NCI-H1436 (cell line): ENCODE results near the gene BNC2.

Experiments used
- DNase-seq: peaks from one replicate; lab custom pipeline; 2025; lab: John Stamatoyannopoulos, UW

Gene BNC2

DNA sequence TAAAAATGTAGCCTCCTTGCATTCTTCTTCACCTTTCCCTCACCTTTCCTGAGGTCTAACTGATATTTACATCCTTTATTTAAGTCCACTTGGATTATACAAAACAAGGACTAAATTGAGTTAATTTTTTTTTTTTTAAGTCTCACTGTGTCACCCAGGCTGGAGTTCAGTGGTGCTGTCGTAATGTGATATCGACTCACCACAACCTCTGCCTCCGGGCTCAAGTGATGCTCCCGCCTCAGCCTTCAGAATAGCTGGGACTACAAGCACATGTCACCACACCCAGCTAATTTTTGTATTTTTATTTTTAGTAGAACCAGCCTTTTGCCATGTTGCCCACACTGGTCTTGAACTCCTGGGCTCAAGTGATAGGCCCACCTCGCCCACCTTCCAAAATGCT lies 195.3 kb downstream of the BNC2 start:
- DNase-seq: no peak

DNA sequence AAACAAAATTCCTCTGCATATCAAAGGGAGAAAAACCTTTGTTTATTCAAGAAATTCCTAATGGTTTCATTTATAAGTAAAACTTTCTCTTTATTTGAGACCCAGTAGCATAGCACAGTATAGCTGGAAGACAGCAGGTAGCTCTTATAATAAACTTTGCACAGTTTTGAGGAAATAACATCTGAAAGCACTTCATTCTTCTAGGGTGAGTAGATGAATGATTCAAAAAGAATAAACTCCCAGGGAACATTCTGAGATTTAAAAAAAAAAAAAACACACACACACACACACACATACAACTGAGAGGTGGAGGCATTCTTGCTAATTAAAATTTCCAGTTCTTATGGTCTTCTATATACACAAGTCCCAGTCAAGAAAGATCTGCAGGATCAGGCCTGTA lies 197.3 kb downstream of the BNC2 start:
- DNase-seq: no peak

DNA sequence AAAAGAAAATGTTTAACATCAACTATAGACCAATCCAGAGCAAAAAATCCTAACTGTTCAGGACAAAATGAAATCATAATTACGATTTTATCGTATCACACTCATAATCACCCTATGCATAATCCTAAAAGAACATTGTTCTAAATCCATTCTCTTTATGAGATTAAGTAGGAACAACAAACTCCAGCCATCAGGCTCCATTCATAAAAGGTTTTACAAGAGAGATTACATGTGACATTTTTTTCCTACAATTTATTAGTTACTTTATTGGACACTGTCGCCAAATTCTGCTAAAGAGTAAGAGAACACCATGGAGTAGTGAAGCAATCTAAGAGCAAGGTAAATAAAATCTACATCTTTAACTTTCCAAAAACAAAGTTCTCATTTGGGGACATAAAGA lies 198.0 kb downstream of the BNC2 start:
- DNase-seq: no peak

DNA sequence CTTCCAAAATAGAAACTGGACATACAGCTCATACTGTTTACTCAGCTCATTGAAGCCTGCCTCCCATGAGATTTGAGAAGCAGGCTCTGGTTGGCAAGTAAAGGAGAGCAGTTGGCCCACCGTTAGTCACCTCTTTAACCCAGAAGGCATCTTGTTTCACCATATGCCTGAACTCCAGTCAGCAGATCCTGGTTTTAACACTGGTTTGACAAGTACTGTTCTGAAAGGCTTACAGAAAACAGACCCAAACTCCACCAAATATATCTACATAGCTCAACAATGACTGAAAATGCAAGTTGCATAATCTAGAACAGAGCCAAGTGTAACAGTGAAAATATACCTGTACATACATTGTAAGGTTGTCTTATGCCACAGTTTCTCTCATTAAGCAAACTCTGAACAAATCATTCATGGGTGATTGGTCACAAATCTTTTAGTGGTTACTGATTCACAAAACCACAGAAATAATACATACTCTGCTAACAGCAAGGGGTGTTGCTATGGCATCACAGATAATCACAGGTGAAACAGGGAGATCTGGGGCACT lies 198.8 kb downstream of the BNC2 start:
- no peak for DNase-seq

DNA sequence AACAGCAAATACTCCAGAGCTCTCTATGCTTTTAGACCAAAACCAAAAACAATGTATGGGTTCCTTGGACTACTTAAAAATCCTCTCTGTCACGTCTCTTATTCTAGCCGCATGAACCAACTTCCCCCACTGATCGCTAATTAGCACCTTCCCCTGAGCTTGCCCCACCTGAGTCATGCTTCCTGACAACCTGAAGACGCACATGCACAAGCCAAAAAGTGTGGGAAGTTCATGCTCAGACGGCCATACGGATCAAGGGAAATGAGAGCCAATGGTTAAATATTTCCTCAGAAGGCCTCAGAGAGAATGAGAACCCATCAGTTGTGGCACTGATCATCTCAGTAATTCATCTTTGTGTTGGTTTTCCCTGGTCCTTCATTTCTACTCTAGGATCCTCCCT lies 199.7 kb downstream of the BNC2 start:
- no peak for DNase-seq

DNA sequence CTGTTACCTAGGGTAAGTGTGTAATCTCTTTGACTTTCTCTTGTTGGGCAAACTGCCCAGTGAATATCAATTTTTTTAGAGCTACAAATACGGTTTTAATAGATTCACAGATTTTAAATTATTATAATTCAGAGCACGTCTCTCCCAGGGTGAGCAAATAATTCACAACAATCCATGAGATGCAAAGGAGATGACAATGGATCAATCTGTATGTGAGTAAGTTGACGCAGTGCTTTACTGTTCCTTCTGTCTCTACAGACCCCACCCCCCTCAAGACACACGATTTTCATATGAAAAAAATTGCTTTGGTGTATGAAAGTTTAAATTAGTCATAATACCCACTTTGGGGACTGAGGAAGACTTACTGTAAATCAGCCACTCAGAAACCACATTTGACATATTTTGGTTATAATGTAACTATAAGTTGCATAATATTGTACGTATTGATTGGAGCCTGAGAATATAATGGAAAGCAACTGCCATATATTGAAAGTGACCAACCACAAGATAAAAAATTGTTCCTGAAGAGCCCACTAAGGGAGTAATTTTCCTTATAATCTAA lies 201.7 kb downstream of the BNC2 start:
- no peak for DNase-seq

DNA sequence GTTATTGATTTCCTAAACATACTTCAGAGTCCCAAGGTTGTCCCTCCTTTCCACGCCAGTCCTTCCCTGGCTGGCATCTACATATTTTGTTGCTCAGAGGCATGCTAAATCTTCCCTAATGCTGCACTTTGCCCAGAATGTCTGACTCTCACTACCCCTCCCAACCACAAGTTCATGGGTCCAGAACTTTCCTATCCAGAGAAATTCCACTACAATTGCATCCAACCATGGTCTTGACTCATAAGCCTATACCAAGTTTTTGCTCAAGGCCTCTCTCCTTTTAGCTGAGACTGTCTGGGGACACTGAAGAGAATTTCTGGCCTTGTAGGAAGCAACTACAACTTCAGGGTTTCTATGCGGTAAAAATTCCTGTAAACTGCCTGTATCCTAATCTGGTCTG lies 206.3 kb downstream of the BNC2 start:
- no peak for DNase-seq

DNA sequence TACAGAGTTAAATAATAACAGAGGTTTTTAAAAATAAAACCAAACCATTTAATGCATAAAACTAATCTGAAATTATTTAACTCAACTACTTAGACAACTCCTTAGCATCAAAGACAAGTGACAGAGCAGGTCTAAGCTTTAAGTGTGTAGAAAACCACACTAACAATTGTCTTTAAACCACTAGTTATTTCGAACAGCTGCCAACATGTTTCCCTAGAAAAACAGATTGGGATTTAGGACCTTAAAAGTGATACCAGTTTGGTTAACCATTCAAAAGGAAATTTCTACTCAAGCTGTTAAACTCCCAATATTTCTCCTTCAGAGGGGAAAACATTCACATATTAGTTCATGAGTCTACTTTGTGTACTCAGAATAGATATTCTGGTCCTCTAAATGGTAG lies 208.7 kb downstream of the BNC2 start:
- DNase-seq: no peak

DNA sequence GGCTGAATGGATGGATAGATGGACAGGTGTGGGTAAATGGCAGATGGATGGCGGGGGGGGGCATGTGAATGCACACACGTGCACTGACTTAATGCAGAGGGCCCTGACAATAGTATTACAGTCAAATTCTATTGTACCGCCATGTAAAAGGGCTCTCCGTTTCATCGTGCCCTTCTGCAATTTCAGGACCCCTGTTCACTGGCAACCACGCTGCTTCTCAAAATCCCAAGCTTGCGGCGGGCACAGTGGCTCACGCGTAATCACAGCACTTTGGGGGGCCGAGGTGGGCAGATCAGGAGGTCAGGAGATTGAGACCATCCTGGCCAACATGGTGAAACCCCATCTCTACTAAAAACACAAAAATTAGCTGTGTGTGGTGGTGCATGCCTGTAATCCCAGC lies 211.4 kb downstream of the BNC2 start:
- no peak for DNase-seq

DNA sequence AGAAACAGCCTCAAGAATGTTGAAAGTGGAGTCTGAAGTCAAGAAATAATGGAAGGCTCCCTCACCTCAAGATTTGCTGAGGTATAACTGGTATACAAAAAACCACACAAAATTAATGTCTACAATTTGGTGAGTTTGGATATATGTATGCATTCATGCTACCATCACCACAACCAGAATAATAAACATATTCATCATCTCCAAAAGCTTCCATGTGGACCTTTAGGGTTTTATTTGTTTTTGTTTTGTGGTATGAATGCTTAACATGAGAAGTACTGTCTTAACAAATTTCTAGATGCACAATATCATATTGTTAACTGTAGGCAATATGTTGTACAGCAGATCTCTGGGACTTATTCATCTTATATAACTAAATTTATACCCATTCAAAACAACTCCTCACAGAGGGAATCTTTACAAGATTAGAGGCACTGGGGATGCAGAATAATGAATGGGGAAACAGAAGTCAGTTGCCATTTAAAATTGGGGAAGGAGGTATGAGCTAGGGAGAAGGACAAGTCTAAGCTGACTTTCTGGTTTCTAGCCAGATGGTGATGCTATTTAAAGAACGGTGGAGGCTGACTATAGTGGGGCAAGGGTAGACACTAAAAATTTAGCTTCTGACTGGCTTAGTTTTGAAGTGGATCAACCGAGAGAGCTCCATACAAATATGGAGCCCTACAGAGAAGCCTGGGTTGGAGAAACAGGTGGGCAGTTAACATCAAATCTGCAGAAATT lies 213.9 kb downstream of the BNC2 start:
- no peak for DNase-seq

DNA sequence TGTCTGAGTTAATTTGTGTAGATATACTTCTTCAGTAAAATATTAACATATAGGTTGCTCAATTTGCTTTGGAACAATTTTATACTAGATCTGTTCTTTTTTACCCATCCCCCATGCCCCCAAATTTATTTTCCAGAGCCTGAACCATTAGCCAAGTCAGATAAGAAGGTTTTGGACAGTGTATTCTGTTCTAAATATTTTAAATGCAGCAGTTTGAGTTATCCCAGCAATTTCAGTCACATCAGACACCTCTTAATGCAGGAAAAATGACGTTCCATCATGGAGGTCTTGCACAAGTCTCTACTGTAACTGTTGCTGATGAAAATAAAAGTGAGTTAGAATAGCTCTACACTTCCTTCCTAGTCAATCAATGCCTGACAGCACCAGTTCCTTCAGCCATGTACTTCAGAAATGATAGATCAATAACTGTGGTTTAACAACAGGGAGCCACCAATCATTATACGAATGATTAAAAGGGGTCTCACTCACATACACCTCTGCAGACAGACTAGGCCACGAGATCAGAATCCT lies 215.8 kb downstream of the BNC2 start:
- no peak for DNase-seq

DNA sequence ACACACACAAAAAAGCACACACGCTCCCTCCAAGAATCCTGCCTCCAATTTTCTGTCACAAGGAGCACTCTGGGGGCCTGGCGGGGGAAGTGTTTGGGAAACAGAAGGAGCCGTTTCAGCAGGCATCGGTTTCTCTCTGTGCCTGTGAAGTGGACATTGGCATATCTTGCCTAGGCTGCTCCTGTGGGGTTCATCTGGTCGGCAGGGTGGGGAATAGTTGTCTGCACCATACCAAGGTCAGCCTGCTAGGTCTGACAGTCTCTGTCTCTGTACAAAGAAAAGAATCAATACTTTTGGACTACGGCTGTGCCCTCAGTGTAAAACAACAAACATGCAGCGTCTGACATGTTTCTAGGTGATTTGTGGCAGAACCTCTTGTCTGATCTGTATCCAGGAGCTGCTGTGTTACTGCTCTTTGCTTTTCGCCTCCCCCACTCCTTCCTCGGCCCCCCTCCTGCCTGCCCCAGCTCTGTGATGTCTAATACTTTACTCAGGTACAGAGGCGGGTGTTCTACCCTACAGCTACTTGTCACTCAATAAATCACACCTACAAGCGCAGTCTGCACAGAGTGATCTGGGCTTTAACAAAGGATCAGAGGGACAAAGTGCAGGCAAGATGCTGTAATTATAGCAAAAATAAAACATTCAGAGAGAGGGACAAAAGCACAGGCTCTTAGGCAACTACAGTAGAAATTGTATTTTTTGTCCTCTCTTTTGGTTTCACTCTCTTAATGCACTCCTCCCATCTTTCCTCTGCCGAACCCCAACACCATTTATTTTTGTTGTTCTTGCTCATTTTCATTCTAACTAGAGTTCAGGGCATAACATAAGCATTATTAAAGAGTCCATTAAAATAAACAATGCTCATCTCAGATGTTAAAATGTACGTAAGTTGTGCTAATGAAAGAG lies 216.7 kb downstream of the BNC2 start:
- no peak for DNase-seq

DNA sequence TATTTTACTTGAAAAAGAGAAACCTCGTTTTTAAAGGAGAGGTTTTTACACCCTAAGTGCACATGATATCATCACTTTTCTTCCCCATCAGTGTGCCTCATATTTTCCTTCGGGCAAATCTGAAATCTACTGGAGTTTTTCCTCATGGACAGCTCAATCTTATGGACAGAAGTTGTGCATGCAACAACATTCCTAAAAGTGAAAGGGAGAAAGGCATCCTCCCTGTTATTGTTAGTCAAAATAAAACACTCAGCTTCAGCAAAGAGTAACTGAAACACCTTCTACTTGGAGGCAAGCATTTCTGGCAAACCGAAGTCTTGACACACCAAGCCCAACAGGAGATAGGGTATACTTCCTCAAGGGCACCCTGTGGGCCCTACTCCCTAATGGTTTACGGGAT lies 217.9 kb downstream of the BNC2 start:
- DNase-seq: no peak

DNA sequence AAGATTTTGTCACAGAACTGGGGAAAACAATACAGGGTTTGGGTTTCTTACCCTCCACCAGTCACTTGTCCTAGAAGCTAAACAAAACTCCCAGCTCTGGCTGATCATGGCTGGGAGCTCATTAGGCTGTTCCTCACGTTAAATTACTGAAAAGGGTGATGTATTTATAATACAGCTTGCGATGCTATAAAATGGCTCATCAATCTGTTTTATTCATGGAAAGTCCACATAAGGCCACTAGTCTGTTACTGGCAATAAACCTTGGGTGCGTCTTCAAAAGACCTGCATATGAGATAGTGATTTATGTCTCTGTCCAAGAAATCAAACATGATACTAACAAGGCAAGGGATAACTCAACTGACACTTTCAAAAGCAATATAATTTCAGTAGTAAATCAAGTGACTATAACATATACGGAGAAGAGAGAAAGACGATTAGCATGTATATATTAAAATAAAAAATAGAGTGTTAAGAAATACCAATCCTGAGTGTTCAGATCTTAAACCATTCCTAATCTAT lies 219.0 kb downstream of the BNC2 start:
- no peak for DNase-seq

DNA sequence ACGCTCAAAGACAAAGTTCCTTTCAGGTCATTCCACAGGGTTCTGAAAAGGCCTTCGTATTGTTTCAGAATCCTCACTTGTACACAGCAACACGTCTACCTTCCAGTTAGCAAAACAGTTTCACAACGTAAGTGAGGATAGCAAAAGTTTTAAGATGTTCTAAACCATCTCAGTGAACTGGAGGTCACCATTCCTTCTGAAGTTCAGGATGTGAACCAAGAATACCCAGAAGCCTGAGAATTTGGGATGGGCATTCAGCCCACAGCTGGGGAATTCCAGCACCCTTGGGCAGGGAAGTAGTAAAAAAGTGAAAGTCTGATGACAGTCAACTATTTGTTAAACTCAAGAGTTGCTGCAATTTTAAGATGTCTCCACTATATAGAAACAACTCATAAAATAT lies 224.5 kb downstream of the BNC2 start:
- no peak for DNase-seq

DNA sequence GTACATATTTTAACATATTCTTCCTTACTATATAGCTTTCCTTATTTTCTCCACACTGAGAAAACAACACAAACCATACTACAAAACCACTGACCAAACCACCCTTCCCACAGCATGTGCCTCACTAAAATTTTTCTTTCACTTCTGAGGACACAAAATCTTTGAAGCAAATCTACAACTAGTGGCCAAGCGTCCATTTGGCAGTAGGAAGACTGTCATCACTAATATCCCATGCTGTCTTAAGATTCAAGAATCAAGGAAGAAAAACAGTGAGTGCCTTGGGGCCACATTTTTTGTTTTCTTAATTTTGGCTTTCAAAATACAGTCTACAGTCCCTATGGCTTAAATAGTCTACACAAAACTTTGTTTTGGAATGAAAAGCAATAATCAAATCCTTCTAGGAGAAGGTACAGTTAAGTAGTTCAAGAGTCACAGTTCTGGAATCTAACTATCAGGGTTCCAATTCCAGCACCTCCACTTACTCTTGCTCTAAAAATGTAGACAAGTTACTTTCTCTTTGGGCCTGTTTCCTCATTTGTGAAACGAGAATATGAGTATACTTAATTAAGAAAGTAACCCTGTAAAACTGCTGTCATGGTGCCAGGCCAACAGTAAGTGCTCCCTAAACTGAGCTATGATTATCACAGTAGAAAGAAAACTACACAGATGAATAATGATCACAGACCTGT lies 227.9 kb downstream of the BNC2 start:
- no peak for DNase-seq

DNA sequence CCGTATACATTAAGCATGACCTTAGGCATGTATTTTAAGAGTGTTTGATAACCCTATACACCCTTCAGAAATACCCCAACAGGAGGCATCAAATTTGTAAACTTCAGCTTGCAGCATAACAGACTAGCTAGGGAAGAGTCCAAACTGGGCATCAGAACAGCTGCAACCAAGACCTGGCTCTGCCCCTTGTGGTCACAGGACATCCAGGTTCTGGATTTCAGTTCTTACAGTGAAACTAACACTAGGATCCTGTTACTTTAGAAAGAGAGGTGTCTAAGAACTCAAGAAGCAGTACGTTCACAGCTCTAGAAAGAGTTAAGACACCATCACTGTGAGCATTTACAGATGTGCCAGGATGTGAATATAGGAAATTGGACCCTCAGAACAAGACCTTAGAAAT lies 229.8 kb downstream of the BNC2 start:
- DNase-seq: no peak

DNA sequence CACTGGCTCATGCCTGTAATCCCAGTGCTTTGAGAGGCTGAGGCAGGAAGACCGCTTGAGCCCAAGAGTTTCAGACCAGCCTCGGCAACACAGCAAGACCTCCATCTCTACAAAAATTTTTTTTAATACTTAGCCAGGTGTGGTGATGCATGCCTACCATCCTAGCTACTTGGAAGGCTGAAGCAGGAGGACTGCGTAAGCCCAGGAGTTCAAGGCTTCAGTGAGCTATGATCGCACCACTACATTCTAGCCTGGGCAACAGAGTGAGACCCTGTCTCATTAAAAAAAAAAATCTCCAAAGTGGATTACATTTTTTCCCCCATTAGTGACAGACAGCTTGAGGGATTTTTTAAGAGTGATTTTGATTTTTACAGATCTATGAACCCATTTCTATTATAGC lies 230.8 kb downstream of the BNC2 start:
- DNase-seq: no peak

DNA sequence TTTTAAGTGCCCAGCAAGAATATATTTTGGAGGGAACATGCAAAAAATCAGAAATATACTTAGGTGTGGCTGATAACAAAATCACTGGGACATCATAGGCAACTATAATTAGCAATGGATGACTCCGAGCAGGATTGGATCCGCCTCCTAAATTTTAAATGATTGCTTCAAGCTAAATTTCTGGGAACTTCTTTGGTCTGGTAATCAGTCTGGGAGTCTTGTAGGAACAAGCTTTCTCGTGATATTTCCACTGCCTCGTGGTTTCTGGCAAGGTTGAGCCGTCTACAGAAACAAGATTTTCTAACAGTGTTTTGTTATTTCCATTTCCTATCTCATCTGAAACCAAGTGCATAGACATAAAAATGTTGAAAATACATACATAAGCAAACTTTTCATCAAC lies 232.6 kb downstream of the BNC2 start:
- DNase-seq: no peak

DNA sequence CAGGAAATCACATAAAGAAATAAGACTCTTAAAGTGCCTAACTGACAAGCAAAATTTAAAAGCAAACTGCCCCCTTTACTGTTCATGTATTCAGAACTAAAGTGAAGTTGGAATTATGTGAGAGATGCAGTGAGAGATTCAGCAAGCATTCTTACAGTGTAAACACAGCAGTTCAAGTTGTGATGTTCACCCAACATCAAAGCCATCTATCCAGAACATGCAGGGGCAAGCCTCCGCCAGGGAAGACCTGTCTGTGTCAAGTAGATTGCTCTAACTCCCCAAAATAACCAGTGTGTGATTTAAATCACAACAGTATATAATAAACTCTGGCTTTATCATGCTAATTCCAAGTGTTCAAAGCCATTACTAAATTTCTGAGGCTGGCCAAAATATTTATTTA lies 233.3 kb downstream of the BNC2 start:
- DNase-seq: no peak

DNA sequence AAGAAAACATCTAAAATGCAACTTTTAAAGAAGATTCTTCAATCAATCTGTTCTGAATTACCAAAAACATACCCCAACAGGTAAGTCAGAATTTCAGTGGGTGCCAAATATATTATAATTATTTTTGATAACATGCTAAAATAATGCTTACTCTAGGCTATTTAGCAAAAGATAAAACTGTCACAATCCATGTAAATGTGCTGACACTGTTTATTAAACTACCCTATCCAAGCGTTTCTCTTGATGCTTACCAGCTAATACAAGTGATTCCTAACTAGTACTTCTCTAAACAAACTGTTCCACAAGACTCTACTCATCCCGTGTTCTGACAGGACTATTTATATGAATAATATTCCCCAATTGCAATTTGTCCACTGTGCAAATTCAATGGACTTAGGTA lies 236.7 kb downstream of the BNC2 start:
- DNase-seq: no peak

DNA sequence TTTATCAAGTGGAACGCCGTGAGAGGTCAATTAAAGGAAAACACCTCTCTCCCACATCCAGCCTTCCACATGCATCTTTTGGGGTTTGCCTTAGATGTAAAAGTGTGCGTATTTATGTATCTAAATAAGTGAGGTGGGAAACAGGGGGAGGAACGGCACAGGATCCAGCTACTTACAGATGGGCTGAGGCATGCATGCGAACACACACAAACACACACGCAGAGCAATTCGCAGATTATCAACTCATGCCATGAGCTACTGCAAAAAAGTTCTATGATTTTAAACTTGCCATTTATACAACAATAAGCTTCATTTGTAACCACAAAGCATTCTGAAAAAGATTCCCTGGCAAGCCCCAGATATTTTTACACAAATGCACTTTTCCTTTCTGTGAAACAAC lies 242.1 kb downstream of the BNC2 start:
- no peak for DNase-seq
